Muscle layer of colon (tissue), 2 donors: Measurements from ENCODE around the gene FSD1.

Experiments
- H3K27ac ChIP-seq: one replicate; pipeline ENCODE4 v1.7.0; 2013; ENCODE audit warnings: low read depth, mild to moderate bottlenecking, low read length, moderate library complexity
- H3K27me3 ChIP-seq, 2 donors: one replicate each; pipeline ENCODE4 v1.7.0; 2013; ENCODE audit warnings: low read length in 2 of 2, mild to moderate bottlenecking in 2 of 2; ENCODE audit not compliant: insufficient read depth in 2 of 2, control insufficient read depth in 1 of 2
- H3K36me3 ChIP-seq: one replicate; pipeline ENCODE4 v1.7.0; 2013; ENCODE audit warnings: mild to moderate bottlenecking, low read length; ENCODE audit not compliant: insufficient read depth
- H3K4me1 ChIP-seq: one replicate; pipeline ENCODE4 v1.7.0; 2013; ENCODE audit warnings: mild to moderate bottlenecking, low read length; ENCODE audit not compliant: insufficient read depth
- H3K4me3 ChIP-seq, 2 donors: one replicate each; pipeline ENCODE4 v1.7.0; 2013; ENCODE audit warnings: low read length in 2 of 2, low read depth in 1 of 2, mild to moderate bottlenecking in 1 of 2, moderate library complexity in 1 of 2
- H3K9ac ChIP-seq: one replicate; pipeline ENCODE4 v1.7.0; 2013; ENCODE audit warnings: low read length
- H3K9me3 ChIP-seq: one replicate; pipeline ENCODE4 v1.7.0; 2013; ENCODE audit warnings: mild to moderate bottlenecking, low read length
- donor health status: abdominal sarcoma.
- donor health status: Adenocarcinoma of cecum.

Gene FSD1

GRCh38 chr19:4304538-4305256 is at the start of gene FSD1:
Gene FSD1, plus strand, starts transcription at chr19:4304598. Its CDS starts 149 bp downstream, at chr19:4304747.
- Histone ChIP-seq H3K9ac (no peak within 1 kb of the TSS), H3K27ac (no peak within 1 kb of the TSS), H3K4me1 (no peaks in the 10 kb centered on the region), H3K9me3 (no peaks in the 10 kb centered on the region), H3K27me3 (peaks cover 4 to 15% of the 10 kb centered on the region in 2 donors), H3K36me3 (no peaks in the 10 kb centered on the region), H3K4me3 (peak within 1 kb of the TSS in 1 of 2 donors; percentile 1)

- H3K27ac ChIP-seq = no peak overlapping the region
- H3K4me3 ChIP-seq = no peak overlapping the region
- no peaks in the 10 kb centered on the region for H3K9me3 ChIP-seq
- H3K27me3 ChIP-seq = no peaks in the 10 kb centered on the region
- peaks cover 41% of the 10 kb centered on the region for H3K36me3 ChIP-seq
- no peak overlapping the region for H3K9ac ChIP-seq
- no peaks in the 10 kb centered on the region for H3K4me1 ChIP-seq
Measured at GRCh38 chr19:4256563-4256962, 47.8 kb upstream of the FSD1 start.

- H3K9me3 ChIP-seq = no peaks in the 10 kb centered on the region
- no peak overlapping the region for H3K27ac ChIP-seq
- no peaks in the 10 kb centered on the region for H3K4me1 ChIP-seq
- no peak overlapping the region for H3K9ac ChIP-seq
- H3K36me3 ChIP-seq = peaks cover 38% of the 10 kb centered on the region
- no peak overlapping the region for H3K4me3 ChIP-seq
- no peaks in the 10 kb centered on the region for H3K27me3 ChIP-seq
Measured at GRCh38 chr19:4257025-4257424, 47.4 kb upstream of the FSD1 start.

GRCh38 chr19:4258181-4258580 is 46.2 kb upstream of the FSD1 start:
- H3K36me3 ChIP-seq = peaks cover 41% of the 10 kb centered on the region
- no peaks in the 10 kb centered on the region for H3K9me3 ChIP-seq
- no peak overlapping the region for H3K9ac ChIP-seq

GRCh38 chr19:4260613-4261191 is 43.7 kb upstream of the FSD1 start:
- Histone ChIP-seq H3K36me3 (peaks cover 30% of the 10 kb centered on the region), H3K4me1 (no peaks in the 10 kb centered on the region), H3K27ac (no peak overlapping the region), H3K27me3 (no peaks in the 10 kb centered on the region), H3K9ac (no peak overlapping the region), H3K9me3 (no peaks in the 10 kb centered on the region), H3K4me3 (no peak overlapping the region)

More at GRCh38 chr19:4258181-4258580, 46.2 kb upstream of the FSD1 start:
- H3K4me3 ChIP-seq = no peak overlapping the region
- no peak overlapping the region for H3K27ac ChIP-seq
- H3K4me1 ChIP-seq = no peaks in the 10 kb centered on the region
- H3K27me3 ChIP-seq = no peaks in the 10 kb centered on the region

GRCh38 chr19:4264812-4265211 is 39.6 kb upstream of the FSD1 start:
- Histone ChIP-seq H3K4me1 (no peaks in the 10 kb centered on the region), H3K36me3 (peaks cover 41% of the 10 kb centered on the region)

GRCh38 chr19:4266253-4267000 is 38.0 kb upstream of the FSD1 start:
- H3K27me3 ChIP-seq = no peaks in the 10 kb centered on the region
- no peak overlapping the region for H3K9ac ChIP-seq
- H3K4me3 ChIP-seq = no peak overlapping the region
- peaks cover 35% of the 10 kb centered on the region for H3K36me3 ChIP-seq
- no peaks in the 10 kb centered on the region for H3K9me3 ChIP-seq
- no peak overlapping the region for H3K27ac ChIP-seq
- no peaks in the 10 kb centered on the region for H3K4me1 ChIP-seq

More at GRCh38 chr19:4264812-4265211, 39.6 kb upstream of the FSD1 start:
- no peaks in the 10 kb centered on the region for H3K9me3 ChIP-seq
- no peak overlapping the region for H3K4me3 ChIP-seq
- H3K27ac ChIP-seq = no peak overlapping the region
- H3K9ac ChIP-seq = no peak overlapping the region
- H3K27me3 ChIP-seq = no peaks in the 10 kb centered on the region

GRCh38 chr19:4267101-4267900 is 37.1 kb upstream of the FSD1 start:
- Histone ChIP-seq H3K9ac (no peak overlapping the region), H3K4me3 (no peak overlapping the region), H3K36me3 (peaks cover 34% of the 10 kb centered on the region)

GRCh38 chr19:4267901-4268815 is 36.2 kb upstream of the FSD1 start:
- peaks cover 27% of the 10 kb centered on the region for H3K36me3 ChIP-seq
- H3K9me3 ChIP-seq = no peaks in the 10 kb centered on the region
- H3K9ac ChIP-seq = no peak overlapping the region
- H3K4me3 ChIP-seq = no peak overlapping the region
- H3K27me3 ChIP-seq = no peaks in the 10 kb centered on the region
- H3K4me1 ChIP-seq = no peaks in the 10 kb centered on the region
- H3K27ac ChIP-seq = no peak overlapping the region

More at GRCh38 chr19:4267101-4267900, 37.1 kb upstream of the FSD1 start:
- H3K27ac ChIP-seq = no peak overlapping the region
- no peaks in the 10 kb centered on the region for H3K27me3 ChIP-seq
- no peaks in the 10 kb centered on the region for H3K4me1 ChIP-seq
- no peaks in the 10 kb centered on the region for H3K9me3 ChIP-seq

GRCh38 chr19:4268816-4269430 is 35.5 kb upstream of the FSD1 start:
- Histone ChIP-seq H3K27me3 (no peaks in the 10 kb centered on the region), H3K27ac (no peak overlapping the region), H3K4me3 (no peak overlapping the region), H3K4me1 (no peaks in the 10 kb centered on the region), H3K36me3 (peaks cover 25% of the 10 kb centered on the region), H3K9ac (no peak overlapping the region), H3K9me3 (no peaks in the 10 kb centered on the region)
